Bronchial epithelial cell (primary cell): ENCODE data around the gene ZNF692. TPM values are rescaled to one million over a fixed set of nuclear protein-coding genes. Genes with fewer than 3 reads are reported as not detected.

ENCODE experiments used
- DNase-seq: peaks from one replicate; pipeline ENCODE4 v3.0.0-alpha.2; 2010; ENCODE audit warnings: low read depth
- FAIRE-seq: peaks from 2 replicates; lab custom pipeline; 2011; peaks lifted over from hg19 to GRCh38; lab: Jason Lieb, UNC
- H3K27me3 ChIP-seq: 2 replicates; pipeline ENCODE4 v1.5.1; 2011; ENCODE audit warnings: low read length; ENCODE audit not compliant: control insufficient read depth, insufficient read depth
- H3K36me3 ChIP-seq: 2 replicates; pipeline ENCODE4 v1.5.1; 2011; ENCODE audit warnings: low read length; ENCODE audit not compliant: control insufficient read depth, insufficient read depth
- H3K4me3 ChIP-seq: 2 replicates; pipeline ENCODE4 v1.5.1; 2011; ENCODE audit warnings: mild to moderate bottlenecking, low read depth, low read length, control low read depth
- total RNA-seq: library from RNA; depleted of rRNA; stranded (reverse); fragments of >200 nt; gene quantifications from 2 replicates; pipeline ENCODE4 v1.2.1, GENCODE V29; 2014
- TF ChIP-seq, protein P1 (sequence below): IDR thresholded peaks from 2 replicates; pipeline ENCODE4 v1.5.1; 2011; ENCODE audit warnings: mild to moderate bottlenecking, moderate library complexity, low read length, control low read depth, inconsistent platforms; ENCODE audit not compliant: insufficient read depth, severe bottlenecking

Gene ZNF692
- total RNA-seq, 1 donor from 2014 or later, result 19.7 TPM

DNA sequence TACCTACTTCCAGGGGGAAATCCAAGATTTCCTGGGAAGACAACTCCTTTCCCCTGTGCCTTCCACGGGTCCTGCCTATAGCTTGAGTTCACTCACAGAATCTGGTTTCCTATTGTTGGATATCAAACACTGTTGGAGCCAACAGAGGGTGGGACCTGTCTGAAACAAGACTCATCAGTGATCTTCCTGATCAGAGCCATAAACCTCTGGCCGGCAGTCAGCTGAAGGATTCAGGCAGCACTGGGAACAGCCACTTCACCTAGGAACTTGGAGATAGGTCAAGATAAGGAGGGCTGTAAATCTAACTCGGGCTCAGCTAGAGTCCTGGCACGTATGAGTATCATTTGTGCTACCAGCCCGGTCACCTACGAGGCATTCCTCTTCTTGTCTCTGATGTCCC, 56.4 kb downstream of the ZNF692 start:
- TF ChIP-seq, protein P1, sequence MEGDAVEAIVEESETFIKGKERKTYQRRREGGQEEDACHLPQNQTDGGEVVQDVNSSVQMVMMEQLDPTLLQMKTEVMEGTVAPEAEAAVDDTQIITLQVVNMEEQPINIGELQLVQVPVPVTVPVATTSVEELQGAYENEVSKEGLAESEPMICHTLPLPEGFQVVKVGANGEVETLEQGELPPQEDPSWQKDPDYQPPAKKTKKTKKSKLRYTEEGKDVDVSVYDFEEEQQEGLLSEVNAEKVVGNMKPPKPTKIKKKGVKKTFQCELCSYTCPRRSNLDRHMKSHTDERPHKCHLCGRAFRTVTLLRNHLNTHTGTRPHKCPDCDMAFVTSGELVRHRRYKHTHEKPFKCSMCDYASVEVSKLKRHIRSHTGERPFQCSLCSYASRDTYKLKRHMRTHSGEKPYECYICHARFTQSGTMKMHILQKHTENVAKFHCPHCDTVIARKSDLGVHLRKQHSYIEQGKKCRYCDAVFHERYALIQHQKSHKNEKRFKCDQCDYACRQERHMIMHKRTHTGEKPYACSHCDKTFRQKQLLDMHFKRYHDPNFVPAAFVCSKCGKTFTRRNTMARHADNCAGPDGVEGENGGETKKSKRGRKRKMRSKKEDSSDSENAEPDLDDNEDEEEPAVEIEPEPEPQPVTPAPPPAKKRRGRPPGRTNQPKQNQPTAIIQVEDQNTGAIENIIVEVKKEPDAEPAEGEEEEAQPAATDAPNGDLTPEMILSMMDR, result no peak
- FAIRE-seq, result no peak
- no peaks in the 10 kb centered on the region for H3K36me3 ChIP-seq
- H3K4me3 ChIP-seq, result no peak overlapping the region
- no peak for DNase-seq
- H3K27me3 ChIP-seq, result no peaks in the 10 kb centered on the region

DNA sequence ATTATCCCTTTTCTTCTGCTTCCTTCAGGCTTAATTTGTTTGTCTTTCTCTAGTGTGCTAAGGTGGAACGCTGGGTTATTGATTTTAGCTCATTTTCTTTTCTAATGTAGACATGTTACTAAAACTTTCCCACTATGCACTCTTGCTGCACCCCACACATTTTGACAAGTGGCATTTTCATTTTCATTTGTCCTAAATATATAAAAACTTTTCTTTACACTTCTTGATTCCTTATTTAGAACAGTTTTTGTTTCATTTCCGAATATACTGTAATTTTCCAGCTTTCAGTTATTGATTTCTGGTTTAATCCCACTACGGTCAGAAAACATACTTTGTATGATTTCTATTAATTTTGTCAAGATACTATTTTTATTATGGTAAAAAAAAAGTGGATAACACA, 58.4 kb downstream of the ZNF692 start:
- TF ChIP-seq, protein P1, result no peak
- DNase-seq (no peak), FAIRE-seq (no peak)
- no peaks in the 10 kb centered on the region for H3K27me3 ChIP-seq
- no peaks in the 10 kb centered on the region for H3K36me3 ChIP-seq
- H3K4me3 ChIP-seq, result no peak overlapping the region

Other genes with a start within 250 kb of the ZNF692 start
- not detected in 2 replicates for gene OR2T11, start 224.0 kb downstream of the ZNF692 start, total RNA-seq
- not detected in 2 replicates for gene OR2T35, start 213.8 kb downstream of the ZNF692 start, total RNA-seq
- not detected in 2 replicates for gene OR2T27, start 203.6 kb downstream of the ZNF692 start, total RNA-seq
- not detected in 2 replicates for gene OR14I1, start 156.3 kb downstream of the ZNF692 start, total RNA-seq
- not detected in 2 replicates for gene LYPD8, start 103.3 kb downstream of the ZNF692 start, total RNA-seq
- 17.1 and 20.9 TPM in 2 replicates for gene SH3BP5L, start 33.2 kb downstream of the ZNF692 start, total RNA-seq
- gene ZNF672, start 20.9 kb downstream of the ZNF692 start, total RNA-seq, result 15.3 and 18.8 TPM in 2 replicates
- gene PGBD2, start 47.1 kb upstream of the ZNF692 start, total RNA-seq, result 5.9 and 7.4 TPM in 2 replicates